Upper lobe of left lung (tissue), 4 donors: ENCODE measurements around the gene AMIGO3.

Experiments used
- CTCF ChIP-seq, 6 experiments: fragments of 450-650 bp in 4 of 6; fragments of 200-600 bp in 2 of 6; sonication (generic) in 2 of 6; IDR thresholded peaks; one replicate each; pipeline ENCODE4 v1.5.1; 2016 to 2019; ENCODE audit warnings: antibody characterized with exemption in 6 of 6
- POLR2AphosphoS5 ChIP-seq, 2 donors: sonication (generic); formaldehyde crosslinking; IDR thresholded peaks; one replicate each; pipeline ENCODE4 v1.5.1; 2017; ENCODE audit warnings: antibody characterized with exemption in 2 of 2

GRCh38 chr3:49671291-49672288, 47.9 kb downstream of the AMIGO3 start:
- TF ChIP-seq POLR2AphosphoS5 (IDR thresholded peaks at IDR 0.05) (no peak), CTCF (IDR thresholded peaks at IDR 0.05) (peak; percentile 74 to 89 (median 82))
